ENCODE data around the gene ZNF688.

DNA sequence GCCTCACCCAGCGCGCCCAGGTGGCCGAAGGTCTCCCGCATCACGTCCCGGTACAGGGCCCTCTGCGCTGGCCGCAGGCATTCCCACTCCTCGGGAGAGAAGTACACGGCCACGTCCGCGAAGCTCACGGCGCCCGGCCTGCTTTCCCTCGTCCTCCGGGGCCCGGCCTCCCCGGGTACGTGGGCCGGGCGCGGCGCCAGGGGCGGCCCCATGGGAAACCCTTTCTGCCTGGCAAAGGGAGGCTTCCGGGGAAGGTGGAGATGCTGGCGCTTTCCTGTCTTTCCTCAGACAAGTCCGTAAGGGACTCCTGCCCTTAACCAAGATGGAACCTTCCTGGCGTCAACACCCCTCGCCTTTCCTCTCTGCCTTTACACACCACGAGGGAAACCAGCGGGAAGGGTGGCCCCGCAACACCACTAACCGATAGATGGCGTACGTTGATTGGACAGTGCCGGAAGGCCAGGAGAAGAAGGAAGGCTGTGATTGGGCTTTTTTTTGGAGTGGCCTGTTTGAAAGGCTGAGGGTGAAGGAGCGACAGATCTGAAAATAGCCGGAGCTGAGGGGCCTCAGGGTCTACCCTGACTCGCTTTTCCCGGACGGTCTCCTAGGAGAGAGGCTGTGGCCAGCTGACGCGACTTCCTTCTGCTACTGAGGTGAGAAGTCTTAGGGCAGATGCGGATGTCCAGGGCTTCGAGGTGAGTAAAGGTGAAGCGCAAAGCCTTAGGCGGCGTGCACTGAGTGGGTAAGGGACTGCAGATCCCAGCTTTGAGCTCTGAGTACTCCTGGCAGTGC is 14.1 kb upstream of the ZNF688 start, which contains the start of gene ZNF785:
- TF ChIP-seq ELF4 (CRISPR knock-in tag; IDR thresholded peaks at IDR 0.05) (peak; percentile 59; the same call in 1 of the 2 replicates), EP300 (IDR thresholded peaks at IDR 0.05; ENCODE audit: low read length) (peak; percentile 32), L3MBTL2 (IDR thresholded peaks at IDR 0.05) (peak; percentile 100)
